UCSD-AML1 (cell line): ENCODE data around the gene DLGAP1.

Experiments
- DNase-seq: peaks from one replicate; lab custom pipeline; 2025; ENCODE audit not compliant: unreplicated experiment; lab: John Stamatoyannopoulos, UW

Gene DLGAP1

DNA sequence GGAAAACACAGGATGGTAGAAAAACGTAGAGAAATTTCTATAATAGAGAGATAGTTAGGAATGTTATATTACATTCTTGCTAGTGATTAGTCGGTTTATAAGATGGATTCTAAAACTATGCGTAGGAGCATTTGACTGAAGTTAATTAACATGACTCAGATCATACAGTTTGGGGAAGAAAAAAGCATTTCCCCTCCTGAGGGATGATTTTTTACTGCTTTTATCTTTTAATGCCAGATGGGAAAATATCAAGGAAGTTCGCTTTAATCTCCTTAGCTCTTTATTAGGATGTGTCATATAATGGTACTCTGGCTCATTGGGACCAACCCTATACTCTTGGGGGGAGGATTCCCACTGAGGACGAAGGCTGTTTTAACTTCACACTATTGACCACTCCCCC, 503.1 kb downstream of the DLGAP1 start:
- DNase-seq: no peak

GRCh38 chr18:3950668-3951404, 504.3 kb downstream of the DLGAP1 start:
- no peak for DNase-seq

- DNase-seq: no peak
Observed at GRCh38 chr18:3948958-3949357, 506.1 kb downstream of the DLGAP1 start.

GRCh38 chr18:3947383-3947782, 507.7 kb downstream of the DLGAP1 start:
- DNase-seq: no peak

GRCh38 chr18:3935305-3935704, 519.8 kb downstream of the DLGAP1 start:
- DNase-seq: no peak

GRCh38 chr18:3932276-3932675, 522.8 kb downstream of the DLGAP1 start:
- DNase-seq: no peak

- no peak for DNase-seq
Observed at GRCh38 chr18:3931542-3932112, 523.5 kb downstream of the DLGAP1 start.

DNA sequence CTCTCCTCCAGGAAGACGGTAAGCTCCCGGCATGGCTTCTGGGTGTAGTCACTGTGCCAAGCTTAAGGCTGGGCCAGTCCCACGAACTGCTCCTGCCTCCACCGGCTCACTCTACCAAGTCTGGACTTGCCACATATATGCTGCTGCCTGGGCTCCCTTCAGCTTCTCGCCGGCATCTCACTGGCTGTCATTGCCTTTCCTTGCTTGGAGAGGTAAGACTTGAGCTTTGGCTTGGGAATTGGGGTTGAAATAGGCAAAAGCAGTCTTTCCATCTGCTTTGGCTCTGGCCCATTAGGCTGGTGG, 524.1 kb downstream of the DLGAP1 start:
- DNase-seq: no peak

- no peak for DNase-seq
Observed at GRCh38 chr18:3930126-3931012, 524.7 kb downstream of the DLGAP1 start.

- DNase-seq: no peak
Observed at GRCh38 chr18:3924455-3924854, 530.7 kb downstream of the DLGAP1 start.

GRCh38 chr18:3923750-3924149, 531.4 kb downstream of the DLGAP1 start:
- DNase-seq: no peak

GRCh38 chr18:3921826-3922225, 533.3 kb downstream of the DLGAP1 start:
- DNase-seq: no peak

GRCh38 chr18:3920832-3921231, 534.3 kb downstream of the DLGAP1 start:
- no peak for DNase-seq

GRCh38 chr18:3919396-3920061, 535.6 kb downstream of the DLGAP1 start:
- DNase-seq: no peak

DNA sequence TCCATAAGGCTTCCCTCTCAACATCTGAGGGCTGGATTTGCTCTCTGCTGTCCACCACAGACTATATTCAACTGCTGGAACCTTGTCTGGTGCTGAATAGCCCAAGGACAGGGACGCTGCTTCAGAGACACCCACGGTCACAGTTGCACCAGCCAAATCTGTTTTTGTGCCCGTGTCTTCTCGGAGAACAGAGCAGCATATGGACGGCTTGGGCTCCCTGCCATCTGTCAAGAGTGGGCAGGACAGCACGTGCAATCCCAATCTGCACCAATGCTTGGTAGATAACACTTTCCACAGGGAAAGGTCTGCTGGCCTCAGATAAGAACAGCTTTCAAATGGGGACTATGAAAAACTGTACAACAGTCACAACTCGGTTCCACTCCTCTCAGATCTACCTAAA, 539.0 kb downstream of the DLGAP1 start:
- DNase-seq: no peak

- no peak for DNase-seq
Observed at GRCh38 chr18:3914833-3915610, 540.1 kb downstream of the DLGAP1 start.

- DNase-seq: no peak
Observed at GRCh38 chr18:3914109-3914508, 541.0 kb downstream of the DLGAP1 start.

- DNase-seq: no peak
Observed at GRCh38 chr18:3912705-3913104, 542.4 kb downstream of the DLGAP1 start.

DNA sequence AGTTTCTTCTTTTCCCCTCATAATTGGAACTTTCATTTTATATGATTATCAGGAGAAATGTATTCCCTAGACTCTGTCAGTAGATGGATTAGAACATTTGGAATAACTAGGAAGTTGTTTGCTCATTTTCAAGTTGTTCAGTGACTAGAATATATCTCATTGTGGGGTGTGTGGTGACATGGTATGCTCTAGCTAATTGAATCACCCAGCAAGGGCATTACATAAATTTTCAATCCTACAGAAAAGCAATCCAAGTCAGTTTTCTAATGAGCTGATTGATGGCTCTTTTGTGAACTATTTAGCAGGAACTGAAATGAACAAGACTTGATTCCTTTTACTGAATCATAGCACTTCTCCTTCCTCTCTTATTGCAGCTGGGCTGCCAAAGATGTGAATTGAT, 543.7 kb downstream of the DLGAP1 start:
- no peak for DNase-seq

- no peak for DNase-seq
Observed at GRCh38 chr18:3910512-3910911, 544.6 kb downstream of the DLGAP1 start.

DNA sequence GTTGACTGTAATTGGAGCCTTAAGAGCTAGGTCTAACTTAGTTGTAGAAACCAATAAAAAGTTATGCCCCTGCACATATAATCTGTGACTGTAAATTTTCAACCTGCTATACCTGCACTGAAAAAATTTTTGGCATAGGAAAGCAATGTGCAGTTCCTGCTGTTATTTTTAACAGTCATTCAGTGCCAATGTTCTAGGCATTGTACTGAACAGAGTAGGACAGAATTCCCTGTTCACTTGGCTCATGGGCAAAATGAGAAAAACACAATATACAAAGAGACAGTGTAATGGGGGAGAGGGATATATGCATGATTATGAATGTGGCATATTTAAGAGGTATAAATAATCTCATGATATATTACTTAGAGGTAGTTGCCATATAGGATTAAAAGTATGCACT, 547.2 kb downstream of the DLGAP1 start:
- DNase-seq: no peak
